H1 (cell line): ENCODE results near the gene WDFY3. TPM values are rescaled to one million over a fixed set of nuclear protein-coding genes. Genes with fewer than 3 reads are reported as not detected.
A peak's percentile ranks its signal among the peaks of the same experiment; 100 is the strongest.

Source experiments
- ASH2L ChIP-seq: fragments of 200-600, 300-600 bp; sonication (generic); IDR thresholded peaks from one replicate; pipeline ENCODE4 v1.7.1; 2017; ENCODE audit warnings: low read length
- BACH1 ChIP-seq: IDR thresholded peaks from 2 replicates; pipeline ENCODE4 v1.6.1; 2012; ENCODE audit warnings: low read length, improper control_type of control experiment
- BRCA1 ChIP-seq: IDR thresholded peaks from 2 replicates; pipeline ENCODE4 v1.6.1; 2012; ENCODE audit warnings: low read depth, low read length, improper control_type of control experiment
- CREB1 ChIP-seq: IDR thresholded peaks from 2 replicates; pipeline ENCODE4 v1.6.1; 2012; ENCODE audit warnings: inconsistent platforms
- EP300 ChIP-seq, 2 experiments: IDR thresholded peaks; 1 replicate in 1 of 2; 2 replicates in 1 of 2; pipeline ENCODE4 v1.6.1; 2011 to 2012; ENCODE audit warnings: low read depth in 2 of 2, low read length in 2 of 2, mild to moderate bottlenecking in 2 of 2, borderline replicate concordance in 1 of 2, inconsistent platforms in 1 of 2, moderate library complexity in 1 of 2
- GTF2F1 ChIP-seq: IDR thresholded peaks from 2 replicates; pipeline ENCODE4 v1.6.1; 2012; ENCODE audit warnings: low read depth, low read length, improper control_type of control experiment, borderline replicate concordance
- JUN ChIP-seq: IDR thresholded peaks from 2 replicates; pipeline ENCODE4 v1.6.1; 2011; ENCODE audit warnings: low read depth, mild to moderate bottlenecking, improper control_type of control experiment, low read length
- JUND ChIP-seq: IDR thresholded peaks from 2 replicates; pipeline ENCODE4 v1.6.1; 2011; ENCODE audit warnings: mild to moderate bottlenecking, improper control_type of control experiment, low read length
- KDM1A ChIP-seq: fragments of 200-600, 300-600 bp; sonication (generic); IDR thresholded peaks from 2 replicates; pipeline ENCODE4 v1.7.1; 2016; ENCODE audit warnings: mild to moderate bottlenecking, low read length, borderline replicate concordance
- POU5F1 ChIP-seq: IDR thresholded peaks from 2 replicates; pipeline ENCODE4 v1.6.1; 2011; ENCODE audit warnings: low read depth, mild to moderate bottlenecking, low read length, moderate library complexity
- SP1 ChIP-seq: IDR thresholded peaks from 2 replicates; pipeline ENCODE4 v1.6.1; 2011; ENCODE audit warnings: low read depth, low read length
- TAF1 ChIP-seq: IDR thresholded peaks from 2 replicates; pipeline ENCODE4 v1.6.1; 2011; ENCODE audit warnings: mild to moderate bottlenecking, low read depth, low read length
- TBP ChIP-seq: IDR thresholded peaks from 2 replicates; pipeline ENCODE4 v1.6.1; 2011; ENCODE audit warnings: low read depth, low read length, improper control_type of control experiment
- TCF12 ChIP-seq: IDR thresholded peaks from 2 replicates; pipeline ENCODE4 v1.6.1; 2011; ENCODE audit warnings: low read depth, mild to moderate bottlenecking, low read length
- TEAD4 ChIP-seq: IDR thresholded peaks from 2 replicates; pipeline ENCODE4 v1.6.1; 2012; ENCODE audit warnings: low read depth, low read length, inconsistent platforms, mixed read lengths
- polyA plus RNA-seq, 7 experiments: library from polyadenylated mRNA; depleted of rRNA in 3 of 7; stranded (reverse) in 5 of 7; unstranded in 2 of 7; fragments of >200 nt in 5 of 7; fragments of 200-250 nt in 2 of 7; gene quantifications; 1 replicate in 5 of 7; 2 replicates in 1 of 7; 4 replicates in 1 of 7; pipeline versions ENCODE4 v1.2.1 to v1.2.3, GENCODE V29; 2011 to 2013; ENCODE audit warnings: missing spikeins in 2 of 7, mixed read lengths in 2 of 7
- total RNA-seq: library from RNA; stranded (reverse); fragmentation: NEBNext Ultra II Directional; extraction: Animal tissue kit (Norgen Biotek cat#: 25700); gene quantifications from 2 replicates; pipeline ENCODE4 v1.2.1, GENCODE V29; 2021

The WDFY3 gene
- total and polyA plus RNA-seq, 2 of the 8 experiments (the other 6 are each of a cell fraction or from before 2014, with no cell fraction given), result 25.6 to 62.4 TPM

DNA sequence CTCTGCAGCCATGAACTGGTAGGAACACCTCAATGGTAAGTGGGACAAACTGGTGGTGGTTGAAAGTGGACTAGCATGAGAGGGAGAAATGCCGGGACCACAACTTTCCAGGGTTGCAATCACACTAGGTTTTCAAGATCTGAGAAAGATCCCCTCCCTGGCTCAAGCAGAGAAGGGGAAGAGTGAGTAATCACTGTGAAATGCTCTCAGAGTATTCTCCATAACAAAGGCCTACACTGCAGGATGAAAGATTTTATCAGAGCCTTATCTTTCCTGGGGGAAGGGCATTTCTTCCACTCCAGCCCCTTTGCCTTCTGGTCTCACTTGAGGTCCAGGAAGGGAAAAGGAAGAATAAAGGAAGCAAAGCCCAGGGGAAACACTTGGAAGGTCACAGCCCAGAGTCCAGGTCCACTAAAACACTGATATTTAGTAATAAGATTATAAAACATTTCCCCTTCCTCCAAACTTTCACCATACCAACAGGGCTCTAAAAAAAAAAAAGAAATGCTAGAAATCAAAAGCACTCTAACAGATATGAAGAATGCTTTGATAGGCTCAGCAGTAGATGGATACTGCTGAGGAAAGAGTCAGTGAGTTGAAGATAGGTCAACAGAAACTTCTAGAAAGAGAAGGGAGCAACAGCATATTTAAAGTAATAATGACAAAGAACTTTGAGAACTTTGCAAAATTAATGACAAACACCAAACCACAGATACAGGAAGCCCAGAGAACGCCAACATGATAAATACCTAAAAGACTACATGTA, 95.9 kb downstream of the WDFY3 start (continued):
- peak; percentile 81 for TF ChIP-seq ASH2L
- peak; percentile 97 for TF ChIP-seq JUN
- TF ChIP-seq TBP, result peak; percentile 57; the same call in 1 of the 2 replicates
- TF ChIP-seq GTF2F1, result no peak
- peak; percentile 74; the same call in 1 of the 2 replicates for TF ChIP-seq TEAD4
- TF ChIP-seq TAF1, result peak; percentile 56; the same call in 1 of the 2 replicates
- 0 out of 2 replicates have a peak, but pooled peaks have one; percentile 31 for TF ChIP-seq TCF12
- TF ChIP-seq EP300 (IDR thresholded peaks at IDR 0.05; ENCODE audit: borderline replicate concordance in 1 of 2, low read depth in 2 of 2, low read length in 2 of 2), result peak in 1 of 2 experiments; percentile 81; a peak in 1 of 3 replicates
- peak; percentile 100 for TF ChIP-seq JUND
- 0 out of 2 replicates have a peak, but pooled peaks have one; percentile 17 for TF ChIP-seq BACH1
- TF ChIP-seq BRCA1, result no peak
- peak; percentile 97 for TF ChIP-seq POU5F1
- TF ChIP-seq SP1, result peak; percentile 91
- peak; percentile 12; the same call in 1 of the 2 replicates for TF ChIP-seq CREB1
- no peak for TF ChIP-seq KDM1A
